ENCODE measurements around the gene MED8.

DNA sequence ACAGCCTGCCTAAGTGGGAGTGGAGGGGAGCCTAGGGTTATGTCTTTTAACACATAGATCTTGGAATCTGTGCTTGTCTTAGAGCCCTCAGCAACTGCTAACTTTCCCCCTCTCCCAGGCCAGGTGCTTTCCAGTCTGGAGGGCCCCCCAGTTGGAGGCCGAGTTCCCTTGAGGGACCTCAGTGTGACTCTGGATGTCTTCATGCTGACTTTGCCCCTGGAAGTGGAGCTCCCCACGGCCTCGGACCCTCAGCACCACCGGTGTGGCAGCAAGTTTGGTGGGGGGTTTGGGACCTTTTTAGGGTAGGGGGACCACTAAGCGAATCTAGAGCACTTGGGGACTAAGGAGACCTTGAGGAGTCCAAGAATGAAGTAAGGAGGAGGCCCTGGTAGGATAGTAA, 41.2 kb upstream of the MED8 start:
- TF ChIP-seq EZH2 (IDR thresholded peaks at IDR 0.05; ENCODE audit: borderline replicate concordance, low read length) = no peak
- TF ChIP-seq, protein P1, sequence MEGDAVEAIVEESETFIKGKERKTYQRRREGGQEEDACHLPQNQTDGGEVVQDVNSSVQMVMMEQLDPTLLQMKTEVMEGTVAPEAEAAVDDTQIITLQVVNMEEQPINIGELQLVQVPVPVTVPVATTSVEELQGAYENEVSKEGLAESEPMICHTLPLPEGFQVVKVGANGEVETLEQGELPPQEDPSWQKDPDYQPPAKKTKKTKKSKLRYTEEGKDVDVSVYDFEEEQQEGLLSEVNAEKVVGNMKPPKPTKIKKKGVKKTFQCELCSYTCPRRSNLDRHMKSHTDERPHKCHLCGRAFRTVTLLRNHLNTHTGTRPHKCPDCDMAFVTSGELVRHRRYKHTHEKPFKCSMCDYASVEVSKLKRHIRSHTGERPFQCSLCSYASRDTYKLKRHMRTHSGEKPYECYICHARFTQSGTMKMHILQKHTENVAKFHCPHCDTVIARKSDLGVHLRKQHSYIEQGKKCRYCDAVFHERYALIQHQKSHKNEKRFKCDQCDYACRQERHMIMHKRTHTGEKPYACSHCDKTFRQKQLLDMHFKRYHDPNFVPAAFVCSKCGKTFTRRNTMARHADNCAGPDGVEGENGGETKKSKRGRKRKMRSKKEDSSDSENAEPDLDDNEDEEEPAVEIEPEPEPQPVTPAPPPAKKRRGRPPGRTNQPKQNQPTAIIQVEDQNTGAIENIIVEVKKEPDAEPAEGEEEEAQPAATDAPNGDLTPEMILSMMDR (IDR thresholded peaks at IDR 0.05; ENCODE audit: low read length) = no peak

Data from OCI-LY1 (cell line).